Ramos (cell line): ENCODE measurements around the gene ST3GAL4.
"Not testable (repeated sequence)": the region's sequence is repeated elsewhere in the genome, so short reads cannot be mapped to it uniquely, and the experiment has no call there.

Experiments used
- in situ Hi-C: fragments of 300-500 bp; cut with MboI; formaldehyde crosslinking; loops from one replicate; pipeline ENCODE4 v1.14.3; 2022; ENCODE audit warnings: low sequenced_read_pairs; ENCODE audit not compliant: unreplicated experiment

ST3GAL4 gene

DNA sequence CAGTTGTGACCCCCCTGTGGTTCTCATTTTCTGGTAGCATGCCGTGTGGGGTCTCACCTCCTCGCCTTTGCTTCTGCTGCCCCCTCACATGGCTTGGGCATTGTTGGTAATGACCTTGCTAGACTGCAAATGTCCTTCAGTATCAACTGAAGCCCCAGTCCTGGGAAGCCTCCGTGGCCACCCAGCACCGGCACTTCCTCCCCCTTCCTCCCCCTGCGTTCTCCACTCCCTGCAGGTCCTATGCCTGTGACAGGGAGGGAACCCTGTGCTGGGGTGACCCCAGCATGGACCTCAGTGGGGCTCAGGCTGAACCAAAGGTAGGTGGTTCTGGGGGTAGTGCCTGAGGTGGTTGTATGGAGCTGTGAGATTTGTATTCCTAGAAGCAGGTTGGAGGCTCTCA, 5.9 kb downstream of the ST3GAL4 start:
- in situ Hi-C loops, result no loop called here

DNA sequence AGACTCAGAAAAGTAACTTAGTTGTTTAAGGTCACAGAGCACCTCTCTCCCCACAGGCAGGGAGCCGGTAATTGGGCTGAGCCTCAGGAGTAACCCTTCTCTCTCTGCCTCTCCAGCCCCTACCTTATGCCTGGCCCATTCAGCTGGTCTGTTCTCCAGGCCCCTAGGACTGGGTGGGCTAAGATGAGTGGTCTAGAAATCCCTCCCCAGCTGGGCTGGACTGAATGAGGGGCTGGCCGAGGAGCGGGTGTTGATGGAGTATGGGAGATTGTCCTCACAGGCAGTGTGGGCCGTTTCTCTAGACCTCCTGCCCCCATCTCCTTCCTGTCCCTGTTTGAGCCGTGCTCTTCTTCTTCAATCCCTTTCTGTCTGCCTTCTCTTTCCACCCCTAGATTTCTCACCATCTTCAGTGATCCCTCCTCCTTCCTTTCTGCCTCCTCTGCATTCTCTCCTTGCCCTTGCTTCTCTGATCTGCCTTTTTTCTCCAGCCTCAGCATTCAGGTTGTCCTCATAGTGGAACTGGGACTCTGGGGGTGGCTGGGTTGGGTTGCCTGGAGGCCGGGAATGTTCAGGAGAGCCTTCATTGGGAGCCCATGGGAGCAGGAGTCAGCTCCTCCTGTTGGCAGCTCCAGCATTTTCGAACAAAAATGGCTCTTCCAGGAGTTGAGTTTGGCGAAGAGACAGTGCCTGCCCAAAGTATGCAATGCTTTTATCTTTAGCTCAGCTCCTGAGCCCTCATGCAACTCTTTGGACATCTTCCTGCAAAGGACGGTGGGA, 7.6 kb downstream of the ST3GAL4 start:
- in situ Hi-C loops, result no loop called here

DNA sequence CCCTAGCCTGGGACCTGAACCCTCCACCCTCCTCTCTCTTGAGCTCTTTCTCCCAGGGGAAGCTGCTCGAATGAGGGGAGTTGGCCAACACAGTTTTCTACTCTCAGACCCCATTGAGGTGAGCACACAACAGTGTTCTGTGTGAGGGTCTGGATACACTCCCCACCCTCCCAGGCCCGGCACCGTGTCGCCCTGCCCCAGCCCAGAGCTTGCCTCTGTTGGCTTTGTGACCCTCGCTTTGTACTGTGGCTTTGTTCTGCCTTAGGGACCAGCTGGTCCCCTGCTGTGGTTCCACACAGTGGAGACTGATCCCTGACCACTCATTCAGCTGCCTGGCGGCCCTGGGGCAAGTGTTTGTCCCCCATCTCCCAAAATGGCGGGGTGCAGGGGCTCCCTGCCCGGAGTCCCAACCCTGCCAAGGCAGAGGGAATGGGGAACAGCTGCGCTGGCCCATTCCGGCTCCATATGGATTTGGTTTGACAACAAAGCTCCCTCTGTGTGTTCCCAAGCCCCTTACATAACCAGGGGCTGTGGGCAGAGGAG, 8.3 kb downstream of the ST3GAL4 start:
- in situ Hi-C loops, result no loop called here

DNA sequence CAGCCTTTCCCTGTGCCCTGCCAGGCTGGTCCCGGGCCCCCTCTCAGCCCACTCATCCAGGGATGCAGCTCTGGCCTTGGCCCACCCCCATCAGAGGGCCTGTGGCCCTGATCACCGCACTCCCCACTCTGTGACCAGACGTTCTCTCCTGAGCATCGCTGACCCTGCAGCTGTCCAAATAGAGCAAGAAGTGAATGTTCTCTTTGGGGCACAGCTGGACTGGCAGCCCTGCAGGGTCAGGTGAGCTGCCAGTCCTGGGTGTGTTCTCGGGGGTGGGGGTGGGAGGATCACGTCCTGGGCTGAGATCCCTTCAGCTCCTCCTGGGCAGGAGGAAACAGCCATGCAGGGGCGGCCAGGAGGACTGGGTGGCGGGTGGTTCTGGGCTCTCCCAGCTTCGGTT, 9.2 kb downstream of the ST3GAL4 start:
- in situ Hi-C loops, result not testable (repeated sequence)

DNA sequence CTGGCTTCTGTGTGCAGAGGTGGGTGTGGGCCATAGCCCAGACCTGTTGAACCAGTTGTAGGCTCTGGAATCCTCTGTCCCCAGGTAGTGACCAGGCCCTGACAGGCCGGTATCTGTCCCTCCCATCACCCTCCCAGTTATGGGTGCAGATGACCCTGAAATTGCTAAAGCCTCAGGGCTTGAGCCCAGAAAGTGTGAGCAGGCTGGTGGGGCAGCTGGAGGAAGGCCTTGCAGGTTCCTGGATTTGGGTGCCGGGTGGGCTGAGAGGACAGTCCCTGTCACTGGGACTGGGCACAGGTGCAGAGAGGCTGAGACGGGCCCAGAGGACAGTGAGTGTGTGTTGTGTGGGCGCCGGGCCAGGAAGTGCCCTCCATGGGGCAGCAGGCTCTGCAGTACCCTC, 10.0 kb downstream of the ST3GAL4 start:
- in situ Hi-C loops, result not testable (repeated sequence)

DNA sequence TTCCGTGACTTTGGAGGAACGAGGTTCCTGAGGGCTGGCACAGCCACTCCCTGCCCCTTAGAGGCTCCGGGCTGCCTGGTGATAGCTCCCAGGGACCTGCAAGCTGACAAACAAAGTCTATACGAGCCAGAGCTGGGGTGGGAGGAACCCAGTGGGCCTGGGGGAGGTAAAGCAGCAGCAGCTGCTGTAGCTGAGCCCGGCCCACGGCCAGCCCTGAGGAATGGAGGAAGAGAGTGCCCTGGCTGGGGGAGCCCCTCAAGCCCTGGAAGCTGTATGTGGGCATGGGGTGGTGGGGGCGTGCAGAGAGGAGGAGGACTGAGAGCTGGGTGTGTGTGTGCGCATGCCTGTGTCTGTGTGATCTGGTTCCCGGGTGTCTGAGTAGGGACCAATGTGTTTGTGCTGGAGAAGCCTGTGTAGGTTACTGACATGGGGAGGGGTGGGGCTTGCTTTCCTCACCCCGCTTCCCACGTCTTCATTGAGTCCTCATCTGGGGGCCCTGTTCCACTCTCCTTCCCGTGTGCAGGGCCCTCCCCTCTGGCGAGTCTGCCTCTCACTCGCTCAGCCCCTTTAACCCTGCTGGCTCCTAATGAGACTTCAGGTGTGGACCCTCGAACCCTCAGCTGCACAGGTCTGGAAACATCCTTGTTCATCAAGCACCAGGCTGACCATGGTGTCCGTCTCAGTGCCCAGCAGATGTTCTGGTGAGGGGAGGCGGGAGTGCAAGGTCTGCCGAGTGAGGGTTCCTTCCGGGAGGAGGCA, 10.8 kb downstream of the ST3GAL4 start:
- in situ Hi-C loops, result no loop called here

DNA sequence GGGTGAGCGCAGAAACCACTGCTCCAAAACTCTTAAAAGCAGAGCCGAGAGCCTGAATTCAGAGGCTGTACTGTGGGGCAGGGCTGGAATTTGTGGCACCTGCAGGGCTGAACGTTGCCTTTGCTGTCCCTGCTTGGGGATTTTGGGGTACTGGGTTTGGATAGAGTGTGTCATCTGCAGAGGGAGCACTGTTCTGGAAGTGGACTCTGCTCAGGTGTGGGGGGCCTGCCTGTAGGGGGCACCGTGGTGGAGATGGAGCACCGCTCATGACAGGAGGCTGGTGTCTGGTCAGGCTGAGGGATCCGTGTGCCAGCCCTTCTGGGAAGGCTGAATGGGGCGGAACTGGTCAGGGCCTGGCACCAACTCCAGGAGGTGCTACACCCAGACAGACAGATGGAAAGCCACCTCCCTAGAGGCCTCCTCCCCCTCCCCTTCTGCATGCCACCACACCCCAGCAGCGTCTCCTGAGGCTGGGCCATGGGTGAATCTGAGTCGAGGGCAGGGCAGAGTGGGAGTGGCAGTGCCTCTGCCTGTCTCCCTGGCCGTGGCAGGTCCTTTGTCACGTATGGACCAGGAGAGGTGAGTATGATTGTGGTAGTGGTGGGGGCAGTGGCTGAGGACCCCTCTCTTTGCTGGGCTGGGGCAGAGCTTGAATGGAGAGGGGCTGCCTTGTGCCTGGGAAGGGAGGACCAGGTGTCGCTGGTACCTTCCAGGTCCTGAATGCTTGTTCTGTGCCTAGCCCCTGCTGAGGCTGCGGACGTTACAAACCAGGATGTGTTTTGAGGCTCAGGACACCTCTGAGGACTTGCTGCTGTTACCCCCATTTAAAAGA, 11.6 kb downstream of the ST3GAL4 start:
- in situ Hi-C loops, result not testable (repeated sequence)

DNA sequence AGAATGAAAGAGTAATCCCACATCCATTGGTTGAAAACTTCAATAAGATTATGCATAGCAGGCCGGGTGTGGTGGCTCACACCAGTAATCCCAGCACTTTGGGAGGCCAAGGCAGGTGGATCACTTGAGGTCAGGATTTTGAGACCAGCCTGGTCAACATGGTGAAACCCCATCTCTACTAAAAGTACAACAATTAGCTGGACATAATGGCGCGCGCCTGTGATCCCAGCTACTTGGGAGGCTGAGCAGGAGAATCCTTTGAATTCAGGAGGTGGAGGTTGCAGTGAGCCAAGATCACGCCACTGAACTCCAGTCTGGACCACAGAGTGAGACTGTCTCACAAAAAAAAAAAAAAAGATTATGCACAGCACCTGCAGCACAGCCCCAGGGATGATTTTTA, 12.3 kb downstream of the ST3GAL4 start:
- in situ Hi-C loops, result not testable (repeated sequence)

DNA sequence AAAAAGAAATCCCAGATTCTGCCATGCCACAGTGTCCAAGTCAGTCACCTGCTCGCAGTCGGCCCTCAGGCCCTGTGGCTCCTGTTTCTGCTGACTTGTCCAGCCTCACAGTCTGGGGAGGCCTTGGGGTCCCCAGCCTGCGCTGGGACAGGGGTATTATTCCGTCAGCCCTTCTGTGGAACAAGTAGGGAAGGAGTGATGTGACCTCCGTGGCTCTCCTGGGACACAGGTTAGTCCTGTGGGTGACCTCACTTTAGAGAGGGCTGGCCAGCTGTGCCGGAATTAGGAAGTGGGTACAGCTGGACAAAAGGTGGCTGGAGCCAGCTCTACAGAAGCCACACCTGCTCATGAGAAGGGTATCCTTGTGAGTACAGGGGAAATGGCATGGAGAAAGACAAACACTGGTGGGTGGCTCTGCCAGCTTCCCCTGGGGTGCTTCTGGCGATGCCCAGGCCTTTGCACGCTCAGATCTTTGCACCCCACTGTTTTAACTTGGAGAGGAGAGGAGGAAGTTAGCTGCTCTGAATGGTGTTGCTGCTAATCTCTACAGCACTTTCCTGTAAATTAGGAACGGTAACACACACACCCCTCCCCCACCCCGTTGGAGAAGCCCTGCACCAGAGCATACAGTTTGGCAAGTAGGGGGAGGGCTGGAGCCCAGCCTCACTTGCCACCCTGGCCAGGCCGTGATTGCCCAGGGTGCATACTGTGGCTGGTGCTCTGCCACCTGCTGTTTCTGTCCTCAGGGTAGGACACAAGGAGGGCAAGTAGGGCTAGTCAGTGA, 13.0 kb downstream of the ST3GAL4 start:
- in situ Hi-C loops, result not testable (repeated sequence)

DNA sequence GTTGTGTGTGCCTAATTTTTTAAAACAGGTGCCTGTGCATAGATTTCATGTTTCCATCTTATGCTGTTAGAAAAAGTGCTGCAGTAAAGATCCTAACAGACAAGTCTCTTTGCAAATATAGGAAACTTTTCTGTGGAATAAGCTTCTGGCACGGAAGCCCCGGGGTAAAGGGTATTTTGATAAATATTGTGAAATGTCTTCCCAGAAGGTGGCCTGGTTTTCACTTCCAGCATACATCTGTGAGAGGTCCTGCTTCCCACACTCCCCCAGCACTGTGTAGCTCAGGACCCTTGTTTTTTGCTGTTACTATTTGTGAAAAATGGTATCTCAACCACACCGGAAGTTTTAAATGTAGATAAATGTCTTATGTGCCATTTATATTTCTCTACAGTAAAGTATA, 14.5 kb downstream of the ST3GAL4 start:
- in situ Hi-C loops, result no loop called here

DNA sequence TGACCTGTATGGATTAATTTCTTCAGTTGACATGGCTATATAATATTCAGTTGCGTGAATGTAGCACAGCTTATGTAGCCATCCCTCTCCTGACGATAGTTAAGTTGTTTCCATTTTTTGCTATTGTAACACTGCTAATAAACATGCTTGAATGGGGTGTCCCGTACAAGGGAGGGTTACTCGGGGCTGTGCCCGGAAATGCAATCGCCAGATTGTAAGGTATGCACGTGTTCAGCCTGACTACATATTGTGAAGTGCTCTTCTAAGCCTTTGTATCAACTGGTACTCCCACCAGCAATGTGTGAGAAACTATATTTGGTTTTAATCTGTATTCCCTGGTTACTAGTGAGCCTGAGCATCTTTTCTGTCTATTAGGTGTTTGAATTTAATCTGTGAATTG, 16.1 kb downstream of the ST3GAL4 start:
- in situ Hi-C loops, result no loop called here

DNA sequence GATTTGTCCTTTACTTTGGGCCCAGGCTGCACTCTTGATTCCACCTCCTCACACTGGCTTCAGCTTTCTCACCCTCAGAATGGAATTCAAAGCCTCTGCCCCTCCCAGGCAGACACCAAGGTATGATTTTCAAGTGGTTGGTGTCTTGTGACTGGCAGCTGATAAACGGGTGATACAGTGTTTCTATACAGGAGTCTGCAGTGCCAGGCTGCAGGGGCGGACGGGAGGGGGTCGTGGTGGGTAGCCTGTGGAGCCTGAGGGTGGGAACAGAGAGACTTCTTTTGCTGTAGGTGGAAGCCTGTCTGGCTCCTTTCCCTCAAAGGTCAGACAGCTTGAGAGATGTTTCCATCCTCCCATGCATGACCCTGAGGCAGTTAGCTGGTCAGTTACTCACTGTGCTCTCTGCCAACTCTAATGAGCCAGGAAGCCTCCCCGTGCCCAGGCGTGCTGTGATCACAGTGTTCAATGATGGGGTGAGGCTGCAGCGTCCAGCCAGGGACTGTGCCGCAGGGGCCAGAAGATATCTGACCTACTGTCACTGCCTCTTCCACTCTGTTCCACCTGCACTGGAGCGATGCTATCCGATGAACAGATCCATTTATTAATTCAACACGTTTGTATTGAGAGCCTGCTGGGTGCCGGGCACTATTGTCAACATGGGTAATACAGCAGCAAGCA, 18.0 kb downstream of the ST3GAL4 start:
- in situ Hi-C loops, result not testable (repeated sequence)

DNA sequence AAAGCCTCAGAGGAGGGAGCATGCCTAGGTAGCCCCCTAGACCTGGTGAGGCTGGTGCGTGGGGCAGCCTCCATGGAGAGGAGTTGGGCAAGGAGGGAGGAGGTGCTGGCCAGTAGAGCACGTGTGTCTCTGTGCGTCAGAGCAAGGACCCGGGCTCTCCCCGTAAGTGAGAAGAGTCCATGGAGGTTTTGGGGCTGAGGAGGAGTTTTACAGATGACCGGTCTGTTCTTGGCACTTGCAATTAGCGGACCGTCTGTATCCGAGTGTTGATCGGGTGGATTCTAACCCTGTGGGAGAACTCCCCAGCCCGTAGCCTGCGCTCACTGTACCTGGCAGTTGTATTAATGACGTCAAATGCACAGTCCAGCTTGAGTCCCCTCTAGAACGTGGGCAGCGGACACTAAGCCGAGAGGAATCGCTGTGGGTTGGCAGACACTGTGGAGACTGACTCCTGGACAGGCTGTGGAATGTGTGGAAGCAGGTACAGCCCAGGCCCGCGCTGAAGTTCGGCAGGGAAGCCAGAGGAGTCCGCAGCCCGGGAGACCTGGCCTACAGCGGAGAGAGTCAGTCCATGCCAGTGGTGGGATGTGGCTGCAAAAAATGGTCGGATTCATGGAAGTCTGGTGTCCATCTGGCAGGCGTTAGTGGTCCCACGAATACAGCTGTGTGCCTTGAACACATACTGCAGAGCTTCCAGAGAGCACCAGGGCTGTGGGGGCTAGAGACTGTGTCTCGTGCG, 19.2 kb downstream of the ST3GAL4 start:
- in situ Hi-C loops, result not testable (repeated sequence)

DNA sequence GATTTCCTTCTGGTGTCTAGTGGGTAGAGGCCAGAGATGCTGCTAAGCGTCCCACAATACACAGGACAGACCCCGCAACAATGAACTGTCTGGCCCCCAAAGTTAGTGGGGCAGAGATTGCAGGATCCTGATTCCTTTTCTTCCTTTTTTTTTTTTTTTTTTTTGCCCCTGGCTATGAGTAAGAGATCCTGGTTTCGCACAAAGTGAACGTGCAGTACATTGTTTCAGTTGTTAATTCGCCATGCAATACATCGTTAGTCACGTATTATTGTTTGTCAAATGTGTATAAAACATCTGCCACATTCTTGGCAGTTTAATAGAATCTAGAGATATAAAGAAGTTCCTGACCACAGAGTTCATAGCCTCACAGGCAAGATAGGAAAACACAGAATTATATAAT, 20.2 kb downstream of the ST3GAL4 start:
- in situ Hi-C loops, result no loop called here

DNA sequence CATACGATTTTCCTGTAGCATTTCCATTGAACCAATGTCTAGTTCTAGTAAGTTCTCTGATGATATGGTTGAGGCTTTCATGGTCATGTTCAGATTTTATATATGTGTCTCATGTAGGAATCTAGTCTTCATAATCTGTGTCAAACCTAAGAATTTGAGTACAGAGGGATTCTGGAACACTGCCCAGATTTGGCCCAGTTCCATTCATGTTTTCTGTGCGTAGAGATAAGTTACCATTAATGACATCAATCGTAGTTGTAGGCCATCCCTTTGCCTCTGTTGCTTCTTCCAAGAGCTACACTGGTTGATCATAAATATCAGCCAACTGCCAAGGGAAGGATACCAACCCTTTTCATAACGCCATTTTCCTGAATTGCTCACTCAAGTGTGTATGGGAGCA, 23.3 kb downstream of the ST3GAL4 start:
- in situ Hi-C loops, result no loop called here

DNA sequence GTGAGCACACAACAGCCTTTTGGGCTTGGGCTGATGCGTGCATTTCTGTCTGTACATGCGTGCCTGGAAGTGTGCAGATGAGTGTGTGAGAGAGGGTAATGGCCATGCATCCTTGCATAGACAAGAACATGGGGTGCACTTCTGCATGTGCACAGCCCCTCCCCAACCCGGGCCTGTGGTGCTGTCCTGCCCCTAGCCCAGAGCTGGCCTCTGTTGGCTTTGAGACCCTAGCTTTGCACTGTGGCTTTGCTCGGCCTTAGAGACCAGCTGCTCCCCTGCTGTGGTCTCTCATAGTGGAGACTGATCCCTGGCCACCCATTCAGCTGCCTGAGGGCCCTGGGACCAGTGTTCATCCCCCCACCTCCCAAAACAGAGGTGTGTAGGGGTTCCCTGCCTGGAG, 25.4 kb downstream of the ST3GAL4 start:
- in situ Hi-C loops, result no loop called here

DNA sequence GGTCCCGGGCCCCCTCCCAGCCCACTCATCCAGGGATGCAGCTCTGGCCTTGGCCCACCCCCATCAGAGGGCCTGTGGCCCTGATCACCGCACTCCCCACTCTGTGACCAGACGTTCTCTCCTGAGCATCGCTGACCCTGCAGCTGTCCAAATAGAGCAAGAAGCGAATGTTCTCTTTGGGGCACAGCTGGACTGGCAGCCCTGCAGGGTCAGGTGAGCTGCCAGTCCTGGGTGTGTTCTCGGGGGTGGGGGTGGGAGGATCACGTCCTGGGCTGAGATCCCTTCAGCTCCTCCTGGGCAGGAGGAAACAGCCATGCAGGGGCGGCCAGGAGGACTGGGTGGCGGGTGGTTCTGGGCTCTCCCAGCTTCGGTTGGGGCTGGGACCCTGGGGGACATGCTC, 26.5 kb downstream of the ST3GAL4 start:
- in situ Hi-C loops, result not testable (repeated sequence)

DNA sequence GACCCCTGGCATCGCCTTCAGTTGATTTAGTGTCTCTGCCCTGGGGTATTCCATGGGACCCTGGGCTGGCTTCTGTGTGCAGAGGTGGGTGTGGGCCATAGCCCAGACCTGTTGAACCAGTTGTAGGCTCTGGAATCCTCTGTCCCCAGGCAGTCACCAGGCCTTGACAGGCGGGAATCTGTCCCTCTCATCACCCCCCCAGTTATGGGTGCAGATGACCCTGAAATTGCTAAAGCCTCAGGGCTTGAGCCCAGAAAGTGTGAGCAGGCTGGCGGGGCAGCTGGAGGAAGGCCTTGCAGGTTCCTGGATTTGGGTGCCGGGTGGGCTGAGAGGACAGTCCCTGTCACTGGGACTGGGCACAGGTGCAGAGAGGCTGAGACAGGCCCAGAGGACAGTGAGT, 27.2 kb downstream of the ST3GAL4 start:
- in situ Hi-C loops, result not testable (repeated sequence)
